Neural cell (in vitro differentiated cells): ENCODE data around the gene LCT.

Experiments used
- CTCF ChIP-seq: fragments of 450-650 bp; IDR thresholded peaks from 2 replicates; pipeline ENCODE4 v1.5.1; 2014; ENCODE audit warnings: antibody characterized with exemption, mild to moderate bottlenecking, moderate library complexity; ENCODE audit not compliant: poor library complexity, severe bottlenecking
- EP300 ChIP-seq: fragments of 450-650 bp; conservative IDR thresholded peaks from 2 replicates; pipeline ENCODE4 v1.6.1; 2014; ENCODE audit warnings: antibody characterized with exemption, mild to moderate bottlenecking, moderate library complexity; ENCODE audit not compliant: poor library complexity, severe bottlenecking
- EZH2 ChIP-seq: fragments of 200-600, 300-800 bp; shearing (Covaris generic), sonication (generic); IDR thresholded peaks from 2 replicates; pipeline ENCODE4 v1.6.1; 2014; ENCODE audit warnings: antibody characterized with exemption, low read length, borderline replicate concordance, mild to moderate bottlenecking; ENCODE audit not compliant: insufficient read depth, poor library complexity, severe bottlenecking
- MXI1 ChIP-seq: fragments of 450-650 bp; conservative IDR thresholded peaks from 2 replicates; pipeline ENCODE4 v1.6.1; 2014; ENCODE audit warnings: antibody characterized with exemption, mild to moderate bottlenecking; ENCODE audit not compliant: poor library complexity, severe bottlenecking
- POLR2AphosphoS5 ChIP-seq: IDR thresholded peaks from 2 replicates; pipeline ENCODE4 v1.6.1; 2012
- TF ChIP-seq, protein P1 (sequence below): IDR thresholded peaks from 2 replicates; pipeline ENCODE4 v1.6.1; 2012; ENCODE audit warnings: borderline replicate concordance

- no peak for TF ChIP-seq EZH2
- TF ChIP-seq CTCF: no peak
- no peak for TF ChIP-seq EP300
- TF ChIP-seq, protein P1, sequence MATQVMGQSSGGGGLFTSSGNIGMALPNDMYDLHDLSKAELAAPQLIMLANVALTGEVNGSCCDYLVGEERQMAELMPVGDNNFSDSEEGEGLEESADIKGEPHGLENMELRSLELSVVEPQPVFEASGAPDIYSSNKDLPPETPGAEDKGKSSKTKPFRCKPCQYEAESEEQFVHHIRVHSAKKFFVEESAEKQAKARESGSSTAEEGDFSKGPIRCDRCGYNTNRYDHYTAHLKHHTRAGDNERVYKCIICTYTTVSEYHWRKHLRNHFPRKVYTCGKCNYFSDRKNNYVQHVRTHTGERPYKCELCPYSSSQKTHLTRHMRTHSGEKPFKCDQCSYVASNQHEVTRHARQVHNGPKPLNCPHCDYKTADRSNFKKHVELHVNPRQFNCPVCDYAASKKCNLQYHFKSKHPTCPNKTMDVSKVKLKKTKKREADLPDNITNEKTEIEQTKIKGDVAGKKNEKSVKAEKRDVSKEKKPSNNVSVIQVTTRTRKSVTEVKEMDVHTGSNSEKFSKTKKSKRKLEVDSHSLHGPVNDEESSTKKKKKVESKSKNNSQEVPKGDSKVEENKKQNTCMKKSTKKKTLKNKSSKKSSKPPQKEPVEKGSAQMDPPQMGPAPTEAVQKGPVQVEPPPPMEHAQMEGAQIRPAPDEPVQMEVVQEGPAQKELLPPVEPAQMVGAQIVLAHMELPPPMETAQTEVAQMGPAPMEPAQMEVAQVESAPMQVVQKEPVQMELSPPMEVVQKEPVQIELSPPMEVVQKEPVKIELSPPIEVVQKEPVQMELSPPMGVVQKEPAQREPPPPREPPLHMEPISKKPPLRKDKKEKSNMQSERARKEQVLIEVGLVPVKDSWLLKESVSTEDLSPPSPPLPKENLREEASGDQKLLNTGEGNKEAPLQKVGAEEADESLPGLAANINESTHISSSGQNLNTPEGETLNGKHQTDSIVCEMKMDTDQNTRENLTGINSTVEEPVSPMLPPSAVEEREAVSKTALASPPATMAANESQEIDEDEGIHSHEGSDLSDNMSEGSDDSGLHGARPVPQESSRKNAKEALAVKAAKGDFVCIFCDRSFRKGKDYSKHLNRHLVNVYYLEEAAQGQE: no peak
- TF ChIP-seq MXI1: no peak
- no peak for TF ChIP-seq POLR2AphosphoS5
Observed at GRCh38 chr2:135850892-135851668, 14.1 kb upstream of the LCT start.
